Activated T-cell treated with anti-CD3 and anti-CD28 coated beads, Interleukin-2, amount 50 U/mL, for 4 hours (primary cell): Measurements from ENCODE around the gene GYG2. TPM values are rescaled to one million over a fixed set of nuclear protein-coding genes. Genes with fewer than 3 reads are reported as not detected.
"Not testable (repeated sequence)": the region's sequence is repeated elsewhere in the genome, so short reads cannot be mapped to it uniquely, and the experiment has no call there.

ENCODE experiments used
- ATAC-seq, 2 donors: fragments of 200-7000 bp; cut with Tn5 transposase; one replicate each; pipeline ENCODE4 v1.10.0; 2021
- DNase-seq: peaks from one replicate; pipeline ENCODE4 v3.0.0-alpha.2; 2020
- H3K27me3 Mint-ChIP-seq: one replicate; pipeline ENCODE4 v1.8.0; 2021; ENCODE audit warnings: low read depth, mixed read lengths
- H3K36me3 Mint-ChIP-seq: one replicate; pipeline ENCODE4 v1.8.0; 2022; ENCODE audit warnings: mixed read lengths; ENCODE audit not compliant: insufficient read depth
- H3K4me1 Mint-ChIP-seq: one replicate; pipeline ENCODE4 v1.8.0; 2021; ENCODE audit warnings: low read depth, mixed read lengths
- H3K4me3 Mint-ChIP-seq: one replicate; pipeline ENCODE4 v1.8.0; 2021; ENCODE audit warnings: mild to moderate bottlenecking, moderate library complexity, mixed read lengths
- H3K9me3 Mint-ChIP-seq: one replicate; pipeline ENCODE4 v1.8.0; 2021; ENCODE audit warnings: mixed read lengths
- total RNA-seq, 3 donors: library from RNA; stranded (reverse); gene quantifications; one replicate each; pipeline ENCODE4 v1.2.1, GENCODE V29; 2021

Gene GYG2
- total RNA-seq, 3 donors from 2014 or later = not detected

GRCh38 chrX:2894885-2895292 is 66.2 kb downstream of the GYG2 start:
- Mint-ChIP-seq H3K4me3 (no peak overlapping the region), H3K27me3 (no peaks in the 10 kb centered on the region), H3K36me3 (no peaks in the 10 kb centered on the region), H3K9me3 (no peaks in the 10 kb centered on the region), H3K4me1 (peaks cover 5% of the 10 kb centered on the region)
- ATAC-seq = no peak
- DNase-seq = no peak

GRCh38 chrX:2897311-2897689 is 68.6 kb downstream of the GYG2 start:
- no peaks in the 10 kb centered on the region for H3K27me3 Mint-ChIP-seq
- DNase-seq = no peak
- no peaks in the 10 kb centered on the region for H3K36me3 Mint-ChIP-seq
- H3K9me3 Mint-ChIP-seq = no peaks in the 10 kb centered on the region
- no peak for ATAC-seq
- H3K4me3 Mint-ChIP-seq = no peak overlapping the region
- H3K4me1 Mint-ChIP-seq = peaks cover 5% of the 10 kb centered on the region

GRCh38 chrX:2897690-2898623 is 69.2 kb downstream of the GYG2 start:
- peak overlapping the region; percentile 16 for H3K4me3 Mint-ChIP-seq
- not testable (repeated sequence) for H3K9me3 Mint-ChIP-seq, DNase-seq, H3K36me3 Mint-ChIP-seq, H3K4me1 Mint-ChIP-seq, H3K27me3 Mint-ChIP-seq
- ATAC-seq = peak; percentile 10 to 32

- H3K9me3 Mint-ChIP-seq = peaks cover 3% of the 10 kb centered on the region
- peaks cover 5% of the 10 kb centered on the region for H3K4me1 Mint-ChIP-seq
- no peak for DNase-seq
- no peak for ATAC-seq
- no peaks in the 10 kb centered on the region for H3K36me3 Mint-ChIP-seq
- no peaks in the 10 kb centered on the region for H3K27me3 Mint-ChIP-seq
- no peak overlapping the region for H3K4me3 Mint-ChIP-seq
Observed at GRCh38 chrX:2898846-2899512, 70.2 kb downstream of the GYG2 start.

- DNase-seq (no peak), ATAC-seq (no peak)
- Mint-ChIP-seq H3K36me3 (no peaks in the 10 kb centered on the region), H3K27me3 (no peaks in the 10 kb centered on the region), H3K9me3 (peaks cover 3% of the 10 kb centered on the region), H3K4me1 (peaks cover 5% of the 10 kb centered on the region), H3K4me3 (no peak overlapping the region)
Observed at GRCh38 chrX:2901367-2902036, 72.8 kb downstream of the GYG2 start.

GRCh38 chrX:2902841-2903240 is 74.1 kb downstream of the GYG2 start:
- H3K4me1 Mint-ChIP-seq = peaks cover 4% of the 10 kb centered on the region
- ATAC-seq (no peak), DNase-seq (no peak)
- H3K27me3 Mint-ChIP-seq = no peaks in the 10 kb centered on the region
- H3K9me3 Mint-ChIP-seq = peaks cover 4% of the 10 kb centered on the region
- no peaks in the 10 kb centered on the region for H3K36me3 Mint-ChIP-seq
- no peak overlapping the region for H3K4me3 Mint-ChIP-seq

GRCh38 chrX:2903366-2903765 is 74.6 kb downstream of the GYG2 start:
- no peak overlapping the region for H3K4me3 Mint-ChIP-seq
- H3K4me1 Mint-ChIP-seq = peaks cover 3% of the 10 kb centered on the region
- H3K9me3 Mint-ChIP-seq = peaks cover 8% of the 10 kb centered on the region
- no peaks in the 10 kb centered on the region for H3K27me3 Mint-ChIP-seq
- no peak for DNase-seq
- no peaks in the 10 kb centered on the region for H3K36me3 Mint-ChIP-seq
- no peak for ATAC-seq

GRCh38 chrX:2907295-2907694 is 78.6 kb downstream of the GYG2 start:
- DNase-seq = no peak
- no peaks in the 10 kb centered on the region for H3K4me1 Mint-ChIP-seq
- ATAC-seq = no peak
- H3K4me3 Mint-ChIP-seq = no peak overlapping the region
- peaks cover 8% of the 10 kb centered on the region for H3K9me3 Mint-ChIP-seq
- H3K36me3 Mint-ChIP-seq = no peaks in the 10 kb centered on the region
- H3K27me3 Mint-ChIP-seq = no peaks in the 10 kb centered on the region

GRCh38 chrX:2908125-2908685 is 79.5 kb downstream of the GYG2 start:
- no peaks in the 10 kb centered on the region for H3K27me3 Mint-ChIP-seq
- no peaks in the 10 kb centered on the region for H3K4me1 Mint-ChIP-seq
- DNase-seq (no peak), ATAC-seq (no peak)
- no peaks in the 10 kb centered on the region for H3K36me3 Mint-ChIP-seq
- peaks cover 4% of the 10 kb centered on the region for H3K9me3 Mint-ChIP-seq
- H3K4me3 Mint-ChIP-seq = no peak overlapping the region

GRCh38 chrX:2910109-2910508 is 81.4 kb downstream of the GYG2 start:
- Mint-ChIP-seq H3K4me3 (no peak overlapping the region), H3K9me3 (peaks cover 4% of the 10 kb centered on the region), H3K27me3 (no peaks in the 10 kb centered on the region), H3K36me3 (no peaks in the 10 kb centered on the region), H3K4me1 (no peaks in the 10 kb centered on the region)
- DNase-seq (no peak), ATAC-seq (no peak)

GRCh38 chrX:2913118-2913517 is 84.4 kb downstream of the GYG2 start:
- ATAC-seq (no peak), DNase-seq (no peak)
- no peaks in the 10 kb centered on the region for H3K27me3 Mint-ChIP-seq
- H3K9me3 Mint-ChIP-seq = peaks cover 4% of the 10 kb centered on the region
- H3K4me1 Mint-ChIP-seq = no peaks in the 10 kb centered on the region
- no peak overlapping the region for H3K4me3 Mint-ChIP-seq
- H3K36me3 Mint-ChIP-seq = no peaks in the 10 kb centered on the region

GRCh38 chrX:2917767-2918166 is 89.0 kb downstream of the GYG2 start:
- H3K36me3 Mint-ChIP-seq = no peaks in the 10 kb centered on the region
- ATAC-seq (no peak), DNase-seq (no peak)
- H3K4me3 Mint-ChIP-seq = no peak overlapping the region
- H3K4me1 Mint-ChIP-seq = no peaks in the 10 kb centered on the region
- H3K9me3 Mint-ChIP-seq = peaks cover 4% of the 10 kb centered on the region
- no peaks in the 10 kb centered on the region for H3K27me3 Mint-ChIP-seq

GRCh38 chrX:2921193-2921592 is 92.5 kb downstream of the GYG2 start:
- Mint-ChIP-seq H3K4me3 (no peak overlapping the region), H3K9me3 (peaks cover 4% of the 10 kb centered on the region), H3K4me1 (no peaks in the 10 kb centered on the region), H3K36me3 (no peaks in the 10 kb centered on the region), H3K27me3 (no peaks in the 10 kb centered on the region)
- ATAC-seq (no peak), DNase-seq (no peak)

GRCh38 chrX:2921750-2922149 is 93.0 kb downstream of the GYG2 start:
- Mint-ChIP-seq H3K4me1 (no peaks in the 10 kb centered on the region), H3K36me3 (no peaks in the 10 kb centered on the region), H3K4me3 (no peak overlapping the region), H3K9me3 (no peaks in the 10 kb centered on the region), H3K27me3 (no peaks in the 10 kb centered on the region)
- no peak for DNase-seq
- ATAC-seq = no peak
